ENCODE results near the gene ACOT6.
A peak's percentile ranks its signal among the peaks of the same experiment; 100 is the strongest.
"Not testable (repeated sequence)": the region's sequence is repeated elsewhere in the genome, so short reads cannot be mapped to it uniquely, and the experiment has no call there.

The ACOT6 gene

GRCh38 chr14:73633116-73634010, 21.0 kb downstream of the ACOT6 start:
- peak; percentile 94 for TF ChIP-seq CTCF (IDR thresholded peaks at IDR 0.05)
- no peak for TF ChIP-seq ZFX (IDR thresholded peaks at IDR 0.05; ENCODE audit: borderline replicate concordance)
- no peak overlapping the region for H3K27ac ChIP-seq

- no peak for TF ChIP-seq ZFX (IDR thresholded peaks at IDR 0.05; ENCODE audit: borderline replicate concordance)
- no peak for TF ChIP-seq CTCF (IDR thresholded peaks at IDR 0.05)
- no peak overlapping the region for H3K27ac ChIP-seq
Observed at GRCh38 chr14:73634011-73634833, 21.9 kb downstream of the ACOT6 start.

GRCh38 chr14:73636355-73636754, 24.0 kb downstream of the ACOT6 start:
- not testable (repeated sequence) for H3K27ac ChIP-seq

GRCh38 chr14:73637830-73638229, 25.5 kb downstream of the ACOT6 start:
- H3K27ac ChIP-seq = no peak overlapping the region
- TF ChIP-seq ZFX (IDR thresholded peaks at IDR 0.05; ENCODE audit: borderline replicate concordance) = no peak
- no peak for TF ChIP-seq CTCF (IDR thresholded peaks at IDR 0.05)

- TF ChIP-seq CTCF (IDR thresholded peaks at IDR 0.05) = no peak
- no peak for TF ChIP-seq ZFX (IDR thresholded peaks at IDR 0.05; ENCODE audit: borderline replicate concordance)
- no peak overlapping the region for H3K27ac ChIP-seq
Observed at GRCh38 chr14:73640796-73641365, 28.6 kb downstream of the ACOT6 start.

- TF ChIP-seq ZFX (IDR thresholded peaks at IDR 0.05; ENCODE audit: borderline replicate concordance) (no peak), CTCF (IDR thresholded peaks at IDR 0.05) (no peak)
- peak within 1 kb of the TSS; percentile 75 for H3K27ac ChIP-seq
Observed at GRCh38 chr14:73644531-73645247, 32.4 kb downstream of the ACOT6 start, which contains the start of gene DNAL1. Gene DNAL1 (plus strand): TSS chr14:73644986. CDS start chr14:73645040, 54 bp downstream.

- H3K27ac ChIP-seq = peak overlapping the region; percentile 75
- no peak for TF ChIP-seq CTCF (IDR thresholded peaks at IDR 0.05)
- no peak for TF ChIP-seq ZFX (IDR thresholded peaks at IDR 0.05; ENCODE audit: borderline replicate concordance)
Observed at GRCh38 chr14:73645248-73645610, 32.9 kb downstream of the ACOT6 start.

Measured in 22Rv1 (cell line).